Heart right ventricle (tissue), 16 donors: ENCODE data around the gene ZNF280A. TPM values are rescaled to one million over a fixed set of nuclear protein-coding genes. Genes with fewer than 3 reads are reported as not detected.

ENCODE experiments used
- ATAC-seq, 8 donors: fragments of 200-7000 bp; cut with Tn5 transposase; one replicate each; pipeline ENCODE4 v1.9.1; 2020; ENCODE audit warnings: mild to moderate bottlenecking in 8 of 8, moderate library complexity in 8 of 8, moderate number of reproducible peaks in 1 of 8
- DNase-seq, 2 donors: peaks; one replicate each; pipeline ENCODE4 v3.0.0-alpha.2; 2020
- H3K27ac ChIP-seq, 10 donors: fragments of 200-600 bp; sonication (generic) in 2 of 10; one replicate each; pipeline versions ENCODE4 v1.5.0 to v1.8.0; 2020 to 2022; ENCODE audit warnings: mild to moderate bottlenecking in 3 of 10
- H3K27me3 ChIP-seq, 7 donors: fragments of 200-600 bp; one replicate each; pipeline ENCODE4 v1.8.0; 2021 to 2022; ENCODE audit warnings: mild to moderate bottlenecking in 2 of 7
- H3K36me3 ChIP-seq, 9 donors: fragments of 200-600 bp; sonication (generic) in 1 of 9; one replicate each; pipeline versions ENCODE4 v1.5.0 to v1.8.0; 2020 to 2022; ENCODE audit warnings: mild to moderate bottlenecking in 2 of 9
- H3K4me1 ChIP-seq, 9 donors: fragments of 200-600 bp; sonication (generic) in 1 of 9; one replicate each; pipeline versions ENCODE4 v1.5.0 to v1.8.0; 2020 to 2022; ENCODE audit warnings: mild to moderate bottlenecking in 4 of 9
- H3K4me3 ChIP-seq, 10 donors: fragments of 200-600 bp; sonication (generic) in 2 of 10; one replicate each; pipeline versions ENCODE4 v1.5.0 to v1.8.0; 2020 to 2022; ENCODE audit warnings: mild to moderate bottlenecking in 7 of 10, moderate library complexity in 2 of 10
- H3K9me3 ChIP-seq, 11 donors: fragments of 200-600 bp in 10 of 11; sonication (generic) in 2 of 11; one replicate each; pipeline versions ENCODE4 v1.5.0 to v1.8.0; 2013 to 2022; ENCODE audit warnings: mild to moderate bottlenecking in 2 of 11, control low read depth in 1 of 11, moderate library complexity in 1 of 11
- WGBS, 2 donors: extraction: QIAGEN DNeasy Blood & Tissue Kit; methylation state at CpG; one replicate each; pipeline ENCODE4 v1.1.7; 2013; ENCODE audit warnings: inconsistent platforms in 1 of 2; 5-methylcytosine and 5-hydroxymethylcytosine counted together
- intact Hi-C, 10 donors: fragments of 100-400 bp; cut with DNase I; formaldehyde crosslinking; loops; one replicate each; pipeline versions ENCODE4 v1.11.1 to v1.14.2; 2022
- polyA plus RNA-seq, 2 donors: library from polyadenylated mRNA; stranded (reverse); fragments of 200-250 nt; gene quantifications; one replicate each; pipeline ENCODE4 v1.2.3, GENCODE V29; 2013
- total RNA-seq, 10 donors: library from RNA; stranded (reverse); fragmentation: NEBNext Ultra II Directional in 3 of 10; extraction: Animal tissue kit (Norgen Biotek cat#: 25700) in 3 of 10; gene quantifications; one replicate each; pipeline versions ENCODE4 v1.2.1 to v1.2.4, GENCODE V29; 2021 to 2023
- TF ChIP-seq, protein P1 (sequence below), 9 donors: fragments of 200-600 bp; sonication (generic) in 2 of 9; IDR thresholded peaks; one replicate each; pipeline versions ENCODE4 v1.5.0 to v1.8.0; 2021 to 2022; ENCODE audit warnings: antibody characterized with exemption in 9 of 9, mild to moderate bottlenecking in 5 of 9, moderate library complexity in 1 of 9
- donor health status: Arrhythmogenic right ventricular cardiomyopathy.
- donor health status: ischemic (EF 13 %, LVEDD 7.1; RV severe dilation, severe dysfunction).
- donor health status: healthy with polysubstance abuse.
- donor health status: DM: no; HTN: yes; CAD: no.
- donor health status: DM: no; HTN: no; CAD: no.
- donor health status: ischemic (EF 25% LVEDD 6.9; RV normal size, moderate dysfunction).
- donor health status: ischemic (EF 25% LVEDD 5.7; RV mildly dilated, moderate dysfunction).
- donor health status: healthy.
- donor health status: DM: yes; HTN: yes; CAD: no.
- donor health status: Ischemic cardiomyopathy.
- donor health status: ischemic (EF 35%, LVEDD 5.7; RV mildly dilated, moderate dysfunction).
- donor health status: nonischemic (EF 11% LVEDD 7.7; RV severe dilation, severe dysfunction).
- donor health status: DM: yes; HTN: yes; CAD: no.
- donor health status: PGD.
- donor health status: ischemic (EF 29% LVEDD 5.4; RV normal size, mild dysfunction).
- donor health status: nonischemic (EF 23%, LVEDD 6.1; RV moderate dilation, normal function).

The ZNF280A gene
- total and polyA plus RNA-seq, 12 donors = not detected

DNA sequence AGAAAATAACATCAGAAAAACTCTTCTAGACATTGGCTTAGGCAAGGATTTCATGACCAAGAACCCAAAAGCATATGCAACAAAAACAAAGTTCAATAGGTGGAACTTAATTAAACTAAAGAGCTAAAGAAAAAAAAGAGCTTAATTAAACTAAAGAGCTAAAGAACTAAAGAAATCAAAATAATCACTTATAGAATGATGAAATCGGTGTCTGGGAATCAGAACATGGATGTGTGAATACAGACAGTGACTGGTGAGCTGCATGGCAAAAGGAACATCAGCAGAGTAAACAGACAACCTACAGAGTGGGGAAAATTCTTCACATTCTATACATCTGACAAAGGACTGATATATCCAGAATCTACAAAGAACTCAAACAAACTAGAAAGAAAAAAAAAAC is 53.0 kb downstream of the ZNF280A start:
- TF ChIP-seq, protein P1, sequence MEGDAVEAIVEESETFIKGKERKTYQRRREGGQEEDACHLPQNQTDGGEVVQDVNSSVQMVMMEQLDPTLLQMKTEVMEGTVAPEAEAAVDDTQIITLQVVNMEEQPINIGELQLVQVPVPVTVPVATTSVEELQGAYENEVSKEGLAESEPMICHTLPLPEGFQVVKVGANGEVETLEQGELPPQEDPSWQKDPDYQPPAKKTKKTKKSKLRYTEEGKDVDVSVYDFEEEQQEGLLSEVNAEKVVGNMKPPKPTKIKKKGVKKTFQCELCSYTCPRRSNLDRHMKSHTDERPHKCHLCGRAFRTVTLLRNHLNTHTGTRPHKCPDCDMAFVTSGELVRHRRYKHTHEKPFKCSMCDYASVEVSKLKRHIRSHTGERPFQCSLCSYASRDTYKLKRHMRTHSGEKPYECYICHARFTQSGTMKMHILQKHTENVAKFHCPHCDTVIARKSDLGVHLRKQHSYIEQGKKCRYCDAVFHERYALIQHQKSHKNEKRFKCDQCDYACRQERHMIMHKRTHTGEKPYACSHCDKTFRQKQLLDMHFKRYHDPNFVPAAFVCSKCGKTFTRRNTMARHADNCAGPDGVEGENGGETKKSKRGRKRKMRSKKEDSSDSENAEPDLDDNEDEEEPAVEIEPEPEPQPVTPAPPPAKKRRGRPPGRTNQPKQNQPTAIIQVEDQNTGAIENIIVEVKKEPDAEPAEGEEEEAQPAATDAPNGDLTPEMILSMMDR (IDR thresholded peaks at IDR 0.05) = no peak
- Histone ChIP-seq H3K9me3 (peaks cover 0 to 24% (median 10%) of the 10 kb centered on the region in 11 donors), H3K4me3 (no peak overlapping the region), H3K4me1 (no peaks in the 10 kb centered on the region), H3K36me3 (no peaks in the 10 kb centered on the region), H3K27me3 (peaks cover 0 to 46% (median 35%) of the 10 kb centered on the region in 7 donors), H3K27ac (no peak overlapping the region)
- DNase-seq = no peak
- 73 to 80% methylated on average over 1 of the region's 1 CpG for WGBS, 2 donors
- intact Hi-C loops = loop anchor here in 5 of 10 donors (5.0 to 10.0 kb wide), 4 partner anchors 118 to 658 kb away; no protein-coding TSS in a partner anchor
- ATAC-seq = no peak

DNA sequence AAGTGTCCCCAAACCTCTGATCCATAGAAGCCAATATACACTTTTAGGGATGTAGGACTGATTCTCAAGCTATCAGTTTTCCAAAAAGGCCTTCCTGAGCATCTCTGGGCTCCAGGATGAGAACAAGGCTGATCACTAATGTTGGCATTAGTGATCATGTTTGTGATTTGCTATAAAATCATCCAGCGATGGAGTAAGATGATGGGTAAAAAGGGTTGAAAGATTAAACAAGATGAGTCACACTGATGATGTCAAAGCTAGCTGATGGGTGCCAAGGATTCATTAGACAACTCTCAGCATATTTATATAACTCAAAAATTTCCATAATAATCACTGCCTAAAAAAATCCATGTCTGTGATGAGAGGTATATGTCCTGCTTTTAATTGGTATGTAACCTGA is 54.3 kb downstream of the ZNF280A start:
- Histone ChIP-seq H3K27ac (no peak overlapping the region), H3K9me3 (peaks cover 0 to 24% (median 10%) of the 10 kb centered on the region in 11 donors), H3K36me3 (no peaks in the 10 kb centered on the region), H3K4me3 (no peak overlapping the region), H3K4me1 (no peaks in the 10 kb centered on the region), H3K27me3 (peaks cover 0 to 55% (median 46%) of the 10 kb centered on the region in 7 donors)
- ATAC-seq (no peak), DNase-seq (no peak)
- intact Hi-C loops = loop anchor here in 7 of 10 donors (2.0 to 10.0 kb wide), 6 partner anchors 119 to 659 kb away; no protein-coding TSS in a partner anchor
- 80 to 82% methylated on average over 1 of the region's 1 CpG for WGBS, 2 donors
- TF ChIP-seq, protein P1 (IDR thresholded peaks at IDR 0.05) = no peak

DNA sequence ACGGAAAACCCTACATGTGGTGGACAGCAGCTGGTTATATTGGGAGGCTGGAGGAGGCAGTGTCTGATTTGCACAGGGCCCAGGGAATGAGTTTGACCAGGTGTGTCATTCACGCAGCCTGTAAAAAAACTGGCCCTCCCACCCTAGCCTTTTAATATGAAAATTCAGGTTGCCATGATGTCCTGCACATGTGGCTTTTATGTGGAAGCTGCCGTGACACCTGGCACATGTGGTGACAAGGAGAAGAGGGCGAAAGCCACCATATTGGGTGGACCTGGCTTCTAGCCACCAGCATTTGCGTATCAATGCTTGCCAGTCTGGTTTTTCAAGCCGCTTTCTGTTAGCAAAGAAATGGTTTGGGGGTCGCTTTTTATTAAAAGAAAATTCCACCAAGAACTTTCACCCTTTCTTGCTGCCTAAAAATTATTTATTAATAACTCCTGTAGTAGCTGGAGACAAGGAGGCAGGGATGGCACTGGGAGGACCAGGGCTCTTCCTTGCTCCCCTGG is 54.9 kb downstream of the ZNF280A start:
- Histone ChIP-seq H3K27ac (no peak overlapping the region), H3K9me3 (peaks cover 0 to 28% (median 11%) of the 10 kb centered on the region in 11 donors)
- intact Hi-C loops = loop anchor here in 7 of 10 donors (2.0 to 10.0 kb wide), 6 partner anchors 120 to 660 kb away; no protein-coding TSS in a partner anchor

DNA sequence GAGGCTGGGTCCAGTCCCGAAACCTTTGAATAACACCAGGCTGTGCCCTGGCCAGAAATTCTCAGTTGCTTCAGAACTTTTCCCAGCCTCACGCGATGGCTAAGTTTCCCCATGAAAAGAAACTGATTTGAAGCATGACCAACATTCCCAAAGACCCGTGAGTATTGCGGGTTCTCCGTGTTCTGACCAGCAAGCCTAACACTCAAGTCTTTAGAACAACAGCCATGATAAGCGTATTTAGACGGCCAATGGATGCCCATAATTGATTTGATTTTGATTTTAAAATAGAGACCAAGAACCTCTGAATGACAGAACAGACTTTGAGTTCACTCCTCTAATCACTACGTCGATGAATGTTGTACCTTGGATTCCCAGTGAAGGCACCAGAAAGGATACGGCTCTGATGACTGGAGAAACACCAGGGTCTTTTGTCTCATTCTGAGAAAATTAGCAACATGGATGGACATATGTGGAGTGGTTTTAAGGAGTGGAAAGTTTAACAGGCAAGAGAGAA is 55.5 kb downstream of the ZNF280A start:
- WGBS, 2 donors = 83 to 86% methylated on average over 11 of the region's 11 CpGs
- ATAC-seq (no peak), DNase-seq (no peak)
- H3K9me3 ChIP-seq = peaks cover 0 to 31% (median 17%) of the 10 kb centered on the region in 11 donors
- peaks cover 0 to 66% (median 50%) of the 10 kb centered on the region in 7 donors for H3K27me3 ChIP-seq
- no peak overlapping the region for H3K4me3 ChIP-seq
- H3K27ac ChIP-seq = no peak overlapping the region
- TF ChIP-seq, protein P1 (IDR thresholded peaks at IDR 0.05) = no peak
- H3K4me1 ChIP-seq = no peaks in the 10 kb centered on the region
- intact Hi-C loops = loop anchor here in 9 of 10 donors (2.0 to 10.0 kb wide), 7 partner anchors 120 to 660 kb away; no protein-coding TSS in a partner anchor
- H3K36me3 ChIP-seq = no peaks in the 10 kb centered on the region

More for the DNA sequence above, 54.9 kb downstream of the ZNF280A start:
- no peak for DNase-seq
- TF ChIP-seq, protein P1 (IDR thresholded peaks at IDR 0.05) = no peak
- no peaks in the 10 kb centered on the region for H3K36me3 ChIP-seq
- H3K4me1 ChIP-seq = no peaks in the 10 kb centered on the region
- WGBS, 2 donors = 78 to 80% methylated on average over 7 of the region's 7 CpGs
- H3K4me3 ChIP-seq = no peak overlapping the region
- peaks cover 0 to 61% (median 50%) of the 10 kb centered on the region in 7 donors for H3K27me3 ChIP-seq
- no peak for ATAC-seq
